ENCODE data around the gene CDKN2B-AS1.

Gene CDKN2B-AS1

GRCh38 chr9:22141908-22142307 lies 147.3 kb downstream of the CDKN2B-AS1 start:
- H3K36me3 ChIP-seq (ENCODE audit: insufficient read depth, low read length): no peaks in the 10 kb centered on the region

GRCh38 chr9:22142671-22143070 lies 148.1 kb downstream of the CDKN2B-AS1 start:
- Histone ChIP-seq H3K36me3 (ENCODE audit: insufficient read depth, low read length) (no peaks in the 10 kb centered on the region), H2AFZ (ENCODE audit: low read depth, low read length) (no peak overlapping the region), H3K4me1 (ENCODE audit: insufficient read depth, low read length) (no peaks in the 10 kb centered on the region), H3K9me3 (ENCODE audit: low read length) (no peaks in the 10 kb centered on the region), H3K4me3 (ENCODE audit: low read length) (no peak overlapping the region), H3K27me3 (ENCODE audit: insufficient read depth, low read length) (no peaks in the 10 kb centered on the region)

More at GRCh38 chr9:22141908-22142307, 147.3 kb downstream of the CDKN2B-AS1 start:
- Histone ChIP-seq H3K4me1 (ENCODE audit: insufficient read depth, low read length) (no peaks in the 10 kb centered on the region), H3K27me3 (ENCODE audit: insufficient read depth, low read length) (no peaks in the 10 kb centered on the region), H3K9me3 (ENCODE audit: low read length) (no peaks in the 10 kb centered on the region), H3K4me3 (ENCODE audit: low read length) (no peak overlapping the region), H2AFZ (ENCODE audit: low read depth, low read length) (no peak overlapping the region)

- Histone ChIP-seq H3K36me3 (ENCODE audit: insufficient read depth, low read length) (no peaks in the 10 kb centered on the region), H2AFZ (ENCODE audit: low read depth, low read length) (no peak overlapping the region), H3K27me3 (ENCODE audit: insufficient read depth, low read length) (no peaks in the 10 kb centered on the region), H3K9me3 (ENCODE audit: low read length) (no peaks in the 10 kb centered on the region), H3K4me1 (ENCODE audit: insufficient read depth, low read length) (no peaks in the 10 kb centered on the region), H3K4me3 (ENCODE audit: low read length) (no peak overlapping the region)
These were observed 149.4 kb downstream of the CDKN2B-AS1 start for GRCh38 chr9:22143799-22144625.

DNA sequence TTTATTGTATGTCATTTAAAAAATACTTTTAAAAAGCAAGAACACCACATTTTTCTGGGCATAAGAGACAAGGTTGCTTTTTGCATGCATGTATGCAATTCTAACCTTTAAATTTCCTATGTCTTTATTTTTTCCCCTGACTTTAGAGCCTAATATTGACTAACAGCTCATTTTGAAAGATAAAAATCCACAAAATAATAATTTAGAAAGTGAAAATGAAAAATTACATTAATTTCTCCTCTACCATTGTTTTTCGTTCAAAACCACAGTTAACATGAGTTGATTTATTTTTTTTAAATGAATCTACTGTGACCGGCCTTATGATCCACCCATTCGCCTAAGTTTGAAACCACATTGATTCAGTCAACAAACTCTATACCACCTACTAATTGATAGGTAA lies 152.0 kb downstream of the CDKN2B-AS1 start:
- Histone ChIP-seq H3K27me3 (ENCODE audit: insufficient read depth, low read length) (no peaks in the 10 kb centered on the region), H3K4me1 (ENCODE audit: insufficient read depth, low read length) (no peaks in the 10 kb centered on the region), H3K4me3 (ENCODE audit: low read length) (no peak overlapping the region), H3K36me3 (ENCODE audit: insufficient read depth, low read length) (no peaks in the 10 kb centered on the region), H3K9me3 (ENCODE audit: low read length) (no peaks in the 10 kb centered on the region), H2AFZ (ENCODE audit: low read depth, low read length) (no peak overlapping the region)

DNA sequence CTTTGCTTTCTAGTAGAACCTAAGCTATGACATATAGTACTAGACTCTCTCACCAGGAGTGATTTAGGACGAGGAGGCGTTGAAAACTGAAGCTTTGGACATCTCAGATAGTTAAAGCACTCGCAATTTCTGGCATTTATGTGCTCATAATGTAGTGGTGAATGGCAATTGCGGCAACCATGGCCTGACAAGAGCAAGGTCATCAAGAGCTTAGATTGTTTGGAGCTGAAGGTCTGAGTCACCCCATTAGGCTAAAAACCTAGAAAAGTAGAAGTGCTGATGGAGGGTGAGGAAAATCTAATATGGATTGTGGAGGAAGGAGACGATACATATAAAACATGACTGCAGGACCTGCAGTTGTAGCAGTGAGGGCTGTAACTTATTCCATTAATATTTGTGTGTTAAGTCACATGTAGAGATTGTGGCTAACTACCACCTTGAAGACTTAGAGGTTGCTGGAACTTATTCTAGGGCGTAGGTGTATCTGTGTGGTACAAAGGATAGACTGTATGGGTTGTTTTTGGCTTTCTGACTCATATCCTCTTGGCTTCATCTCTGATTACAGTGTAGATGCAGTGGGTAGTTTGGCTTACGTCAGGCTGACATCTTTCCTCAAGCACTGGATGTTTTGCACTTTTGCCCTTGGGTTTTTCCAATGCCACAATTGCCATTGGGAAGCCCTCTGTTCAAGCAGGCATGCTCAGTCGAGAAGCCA lies 153.4 kb downstream of the CDKN2B-AS1 start:
- Histone ChIP-seq H3K36me3 (ENCODE audit: insufficient read depth, low read length) (no peaks in the 10 kb centered on the region), H3K9me3 (ENCODE audit: low read length) (no peaks in the 10 kb centered on the region), H2AFZ (ENCODE audit: low read depth, low read length) (no peak overlapping the region), H3K27me3 (ENCODE audit: insufficient read depth, low read length) (no peaks in the 10 kb centered on the region), H3K4me1 (ENCODE audit: insufficient read depth, low read length) (no peaks in the 10 kb centered on the region), H3K4me3 (ENCODE audit: low read length) (no peak overlapping the region)

- no peaks in the 10 kb centered on the region for H3K4me1 ChIP-seq (ENCODE audit: insufficient read depth, low read length)
- no peak overlapping the region for H2AFZ ChIP-seq (ENCODE audit: low read depth, low read length)
- H3K27me3 ChIP-seq (ENCODE audit: insufficient read depth, low read length): no peaks in the 10 kb centered on the region
- H3K4me3 ChIP-seq (ENCODE audit: low read length): no peak overlapping the region
- H3K36me3 ChIP-seq (ENCODE audit: insufficient read depth, low read length): no peaks in the 10 kb centered on the region
- H3K9me3 ChIP-seq (ENCODE audit: low read length): no peaks in the 10 kb centered on the region
These were observed 153.9 kb downstream of the CDKN2B-AS1 start for GRCh38 chr9:22148528-22148875.

GRCh38 chr9:22148876-22149637 lies 154.5 kb downstream of the CDKN2B-AS1 start:
- Histone ChIP-seq H3K9me3 (ENCODE audit: low read length) (no peaks in the 10 kb centered on the region), H3K27me3 (ENCODE audit: insufficient read depth, low read length) (no peaks in the 10 kb centered on the region), H3K36me3 (ENCODE audit: insufficient read depth, low read length) (no peaks in the 10 kb centered on the region), H3K4me3 (ENCODE audit: low read length) (no peak overlapping the region), H2AFZ (ENCODE audit: low read depth, low read length) (no peak overlapping the region), H3K4me1 (ENCODE audit: insufficient read depth, low read length) (no peaks in the 10 kb centered on the region)

GRCh38 chr9:22154064-22154463 lies 159.5 kb downstream of the CDKN2B-AS1 start:
- Histone ChIP-seq H2AFZ (ENCODE audit: low read depth, low read length) (no peak overlapping the region), H3K27me3 (ENCODE audit: insufficient read depth, low read length) (no peaks in the 10 kb centered on the region), H3K36me3 (ENCODE audit: insufficient read depth, low read length) (no peaks in the 10 kb centered on the region), H3K4me3 (ENCODE audit: low read length) (no peak overlapping the region), H3K9me3 (ENCODE audit: low read length) (no peaks in the 10 kb centered on the region), H3K4me1 (ENCODE audit: insufficient read depth, low read length) (no peaks in the 10 kb centered on the region)

GRCh38 chr9:22156586-22156985 lies 162.0 kb downstream of the CDKN2B-AS1 start:
- Histone ChIP-seq H3K9me3 (ENCODE audit: low read length) (no peaks in the 10 kb centered on the region), H3K4me3 (ENCODE audit: low read length) (no peak overlapping the region), H3K27me3 (ENCODE audit: insufficient read depth, low read length) (no peaks in the 10 kb centered on the region), H3K4me1 (ENCODE audit: insufficient read depth, low read length) (no peaks in the 10 kb centered on the region), H2AFZ (ENCODE audit: low read depth, low read length) (no peak overlapping the region), H3K36me3 (ENCODE audit: insufficient read depth, low read length) (no peaks in the 10 kb centered on the region)

GRCh38 chr9:22157276-22157675 lies 162.7 kb downstream of the CDKN2B-AS1 start:
- H3K4me3 ChIP-seq (ENCODE audit: low read length): no peak overlapping the region

DNA sequence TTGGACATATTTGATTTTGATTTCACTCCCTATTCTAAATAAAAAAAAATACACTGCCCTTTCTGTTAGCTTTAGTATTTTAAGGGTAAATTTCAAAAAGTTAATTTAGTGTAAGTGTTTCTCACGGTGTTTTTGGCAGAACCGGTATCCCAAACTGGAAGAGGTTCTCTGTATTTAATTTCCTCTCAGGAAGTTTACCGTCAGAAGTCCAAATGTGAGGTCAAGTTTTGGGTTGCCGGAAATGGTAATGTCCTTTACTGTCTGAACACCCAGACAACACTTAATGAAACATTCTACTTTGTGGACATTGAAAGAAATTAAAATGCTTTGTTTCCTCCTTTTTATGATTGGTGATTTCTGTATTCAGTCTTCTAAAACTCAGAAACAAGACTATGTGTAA lies 163.2 kb downstream of the CDKN2B-AS1 start:
- no peaks in the 10 kb centered on the region for H3K27me3 ChIP-seq (ENCODE audit: insufficient read depth, low read length)
- H3K36me3 ChIP-seq (ENCODE audit: insufficient read depth, low read length): no peaks in the 10 kb centered on the region
- H3K4me3 ChIP-seq (ENCODE audit: low read length): no peak overlapping the region
- no peaks in the 10 kb centered on the region for H3K9me3 ChIP-seq (ENCODE audit: low read length)
- H2AFZ ChIP-seq (ENCODE audit: low read depth, low read length): no peak overlapping the region
- no peaks in the 10 kb centered on the region for H3K4me1 ChIP-seq (ENCODE audit: insufficient read depth, low read length)

More at GRCh38 chr9:22157276-22157675, 162.7 kb downstream of the CDKN2B-AS1 start:
- Histone ChIP-seq H3K36me3 (ENCODE audit: insufficient read depth, low read length) (no peaks in the 10 kb centered on the region), H3K27me3 (ENCODE audit: insufficient read depth, low read length) (no peaks in the 10 kb centered on the region), H2AFZ (ENCODE audit: low read depth, low read length) (no peak overlapping the region), H3K4me1 (ENCODE audit: insufficient read depth, low read length) (no peaks in the 10 kb centered on the region), H3K9me3 (ENCODE audit: low read length) (no peaks in the 10 kb centered on the region)

DNA sequence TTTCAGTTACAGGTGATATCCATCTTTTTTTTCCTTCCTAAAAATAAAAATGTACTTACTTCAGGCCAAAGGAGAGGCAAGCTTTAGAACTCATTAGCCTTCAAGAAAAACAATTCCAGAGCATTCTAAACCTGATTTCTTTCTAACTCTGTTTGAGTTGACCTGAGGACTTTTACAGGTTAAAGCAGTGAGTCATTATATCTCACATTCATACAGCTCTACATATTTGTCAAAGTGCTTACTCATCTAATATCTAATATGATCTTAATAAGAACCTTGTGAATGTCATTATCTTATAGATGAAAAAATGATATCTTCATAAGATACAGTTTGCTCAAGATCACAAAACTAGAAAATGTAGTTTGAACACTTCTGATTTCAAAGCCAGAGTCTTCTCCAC lies 163.7 kb downstream of the CDKN2B-AS1 start:
- no peaks in the 10 kb centered on the region for H3K27me3 ChIP-seq (ENCODE audit: insufficient read depth, low read length)
- no peaks in the 10 kb centered on the region for H3K9me3 ChIP-seq (ENCODE audit: low read length)
- no peaks in the 10 kb centered on the region for H3K4me1 ChIP-seq (ENCODE audit: insufficient read depth, low read length)
- H3K4me3 ChIP-seq (ENCODE audit: low read length): no peak overlapping the region
- no peaks in the 10 kb centered on the region for H3K36me3 ChIP-seq (ENCODE audit: insufficient read depth, low read length)
- H2AFZ ChIP-seq (ENCODE audit: low read depth, low read length): no peak overlapping the region

DNA sequence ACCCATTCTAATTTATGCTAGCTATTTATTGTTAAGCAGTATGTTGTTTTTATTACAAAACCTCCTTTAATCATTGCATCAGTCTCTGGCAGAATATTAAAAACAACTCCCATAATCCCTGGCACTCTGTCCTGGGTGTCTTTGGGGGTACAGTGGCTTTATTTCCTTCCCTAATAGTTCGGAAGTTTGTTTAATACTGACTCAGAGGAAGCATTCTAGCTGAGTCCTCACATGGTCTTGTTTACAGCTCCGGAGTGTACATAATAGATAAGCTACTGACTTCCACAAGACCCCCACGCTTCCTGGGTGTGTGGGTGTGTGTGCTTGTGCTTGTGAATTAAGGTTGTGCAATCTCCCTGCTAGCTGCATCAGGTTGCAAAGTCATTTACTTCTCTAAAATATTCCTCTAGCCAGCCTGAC lies 164.3 kb downstream of the CDKN2B-AS1 start:
- Histone ChIP-seq H3K36me3 (ENCODE audit: insufficient read depth, low read length) (no peaks in the 10 kb centered on the region), H3K4me3 (ENCODE audit: low read length) (no peak overlapping the region), H2AFZ (ENCODE audit: low read depth, low read length) (no peak overlapping the region), H3K9me3 (ENCODE audit: low read length) (no peaks in the 10 kb centered on the region), H3K27me3 (ENCODE audit: insufficient read depth, low read length) (no peaks in the 10 kb centered on the region), H3K4me1 (ENCODE audit: insufficient read depth, low read length) (no peaks in the 10 kb centered on the region)
